HepG2 (cell line): ENCODE data around the gene DACT2. TPM values are rescaled to one million over a fixed set of nuclear protein-coding genes. Genes with fewer than 3 reads are reported as not detected.

Experiments
- ATAC-seq: fragments of 200-7000 bp; cut with Tn5 transposase; 3 replicates; pipeline ENCODE4 v1.9.1; 2020; ENCODE audit warnings: mild to moderate bottlenecking, moderate library complexity
- BruUV-seq: library from RNA; stranded (reverse); fragments of 400-500 nt; replicated peaks from 2 replicates; lab custom pipeline; 2021; lab: Mats Ljungman, UMichigan
- CTCF ChIA-PET: fragments of 300-600 bp; formaldehyde crosslinking; extraction: SDS; loops from one replicate; lab custom pipeline; 2021; ENCODE audit warnings: low total read pairs, inconsistent platforms, low intra/inter-chr PET ratio; lab: Yijun Ruan, JAX
- POLR2A ChIA-PET: fragments of 350-600 bp; sonication (Branson Sonifier 250); formaldehyde crosslinking; loops from one replicate; lab custom pipeline; 2020; ENCODE audit warnings: antibody characterized with exemption, inconsistent platforms; lab: Yijun Ruan, JAX
- DNase-seq: peaks from one replicate; pipeline ENCODE4 v3.0.0-alpha.2; 2015; ENCODE audit warnings: low spot score
- FAIRE-seq: peaks from 3 replicates; lab custom pipeline; 2011; peaks lifted over from hg19 to GRCh38; lab: Jason Lieb, UNC
- H2AFZ ChIP-seq: one replicate; pipeline ENCODE4 v1.6.1; 2011; ENCODE audit warnings: low read length, inconsistent platforms
- H3K27ac ChIP-seq: fragments of 300-600 bp; 3 replicates; pipeline ENCODE4 v1.8.0; 2011; ENCODE audit warnings: mixed run types, mild to moderate bottlenecking, mixed read lengths, low read length, inconsistent platforms; ENCODE audit not compliant: insufficient read depth; ENCODE audit errors: extremely low read length
- H3K27me3 ChIP-seq, 2 experiments: fragments of 200-600 bp in 1 of 2; 2 replicates in 1 of 2; 3 replicates in 1 of 2; pipeline versions ENCODE4 v1.6.0 to v1.8.0; 2011; ENCODE audit warnings: low read length in 2 of 2, mild to moderate bottlenecking in 2 of 2, moderate library complexity in 2 of 2, inconsistent platforms in 1 of 2; ENCODE audit not compliant: insufficient read depth in 2 of 2, control insufficient read depth in 1 of 2
- H3K36me3 ChIP-seq, 2 experiments: fragments of 200-600 bp in 1 of 2; replicated peaks in 1 of 2; 2 replicates in 1 of 2; 3 replicates in 1 of 2; pipeline versions ENCODE4 v1.5.1 to v1.8.0; 2011; ENCODE audit warnings: low read length in 2 of 2, inconsistent platforms in 1 of 2; ENCODE audit not compliant: insufficient read depth in 2 of 2, control insufficient read depth in 1 of 2
- H3K4me1 ChIP-seq: 2 replicates; pipeline ENCODE4 v1.5.1; 2012; ENCODE audit warnings: low read length, inconsistent platforms; ENCODE audit not compliant: insufficient read depth
- H3K4me2 ChIP-seq: 2 replicates; pipeline ENCODE4 v1.6.0; 2011; ENCODE audit warnings: low read depth, low read length, inconsistent platforms
- H3K4me3 ChIP-seq, 3 experiments: fragments of 200-600 bp in 1 of 3; sonication (generic), shearing (Covaris generic) in 1 of 3; replicated peaks in 1 of 3; 2 replicates each; pipeline ENCODE4 v1.5.1; 2011 to 2016; ENCODE audit warnings: low read length in 3 of 3, inconsistent platforms in 2 of 3, low read depth in 2 of 3, mild to moderate bottlenecking in 2 of 3, control low read depth in 1 of 3, mixed read lengths in 1 of 3; ENCODE audit not compliant: insufficient read depth in 1 of 3
- H3K79me2 ChIP-seq: one replicate; pipeline ENCODE4 v1.6.1; 2011; ENCODE audit warnings: low read length, inconsistent platforms; ENCODE audit not compliant: insufficient read depth
- H3K9ac ChIP-seq: 2 replicates; pipeline ENCODE4 v1.6.0; 2011; ENCODE audit warnings: mild to moderate bottlenecking, low read depth, low read length, inconsistent platforms; ENCODE audit not compliant: insufficient read depth
- H3K9me3 ChIP-seq: 2 replicates; pipeline ENCODE4 v1.5.1; 2012; ENCODE audit warnings: mild to moderate bottlenecking, low read length
- H4K20me1 ChIP-seq: 2 replicates; pipeline ENCODE4 v1.6.0; 2011; ENCODE audit warnings: inconsistent platforms, mild to moderate bottlenecking, low read length, moderate library complexity; ENCODE audit not compliant: insufficient read depth
- ATF1 ChIP-seq: IDR thresholded peaks from 2 replicates; pipeline ENCODE4 v1.6.1; 2016; ENCODE audit warnings: mild to moderate bottlenecking, control low read depth
- CBX5 ChIP-seq: sonication (generic); formaldehyde crosslinking; IDR thresholded peaks from 2 replicates; pipeline ENCODE4 v1.4.0; 2020; ENCODE audit warnings: missing genetic modification reagents, borderline replicate concordance
- CREB1 ChIP-seq, 2 experiments: fragments of 450-650 bp in 1 of 2; IDR thresholded peaks; 2 replicates each; pipeline ENCODE4 v1.6.1; 2016 to 2017; ENCODE audit warnings: control low read depth in 1 of 2, mild to moderate bottlenecking in 1 of 2, missing compliant biosample characterization in 1 of 2, missing genetic modification characterization in 1 of 2
- HDAC2 ChIP-seq: sonication (generic); formaldehyde crosslinking; IDR thresholded peaks from 2 replicates; pipeline ENCODE4 v1.4.0; 2020; ENCODE audit warnings: missing genetic modification reagents
- NFKB2 ChIP-seq: sonication (generic); formaldehyde crosslinking; IDR thresholded peaks from 2 replicates; pipeline ENCODE4 v1.4.0; 2020; ENCODE audit warnings: missing genetic modification reagents, borderline replicate concordance
- PRPF4 ChIP-seq: fragments of 200-400 bp; formaldehyde crosslinking; IDR thresholded peaks from 2 replicates; pipeline ENCODE4 v1.6.1; 2016; ENCODE audit warnings: low read length, low read depth; ENCODE audit not compliant: poor library complexity, severe bottlenecking
- SALL2 ChIP-seq: sonication (generic); formaldehyde crosslinking; IDR thresholded peaks from 2 replicates; pipeline ENCODE4 v1.8.1; 2023; ENCODE audit warnings: mild to moderate bottlenecking, missing genetic modification reagents, inconsistent platforms
- SRSF1 ChIP-seq: fragments of 200-400 bp; formaldehyde crosslinking; optimal IDR thresholded peaks from 2 replicates; pipeline ENCODE3; 2017; ENCODE audit warnings: mild to moderate bottlenecking, low read depth, low read length, moderate library complexity
- THYN1 ChIP-seq: sonication (generic); formaldehyde crosslinking; IDR thresholded peaks from 2 replicates; pipeline ENCODE4 v1.8.1; 2023; ENCODE audit warnings: low read depth, mild to moderate bottlenecking, moderate library complexity, missing genetic modification reagents, borderline replicate concordance
- ZMYM4 ChIP-seq: sonication (generic); formaldehyde crosslinking; IDR thresholded peaks from 2 replicates; pipeline ENCODE4 v1.8.1; 2023; ENCODE audit warnings: mild to moderate bottlenecking, missing genetic modification reagents
- ZNF431 ChIP-seq: sonication (generic); formaldehyde crosslinking; IDR thresholded peaks from 2 replicates; pipeline ENCODE4 v1.9.0; 2022; ENCODE audit warnings: missing genetic modification reagents, low read depth, mild to moderate bottlenecking, borderline replicate concordance
- ZNF83 ChIP-seq: sonication (generic); formaldehyde crosslinking; IDR thresholded peaks from 2 replicates; pipeline ENCODE4 v1.4.0; 2020; ENCODE audit warnings: missing genetic modification reagents, mild to moderate bottlenecking, borderline replicate concordance
- WGBS: methylation state at CpG from one replicate; pipeline ENCODE4 v1.1.6; 2017; ENCODE audit warnings: low lambda C conversion rate; 5-methylcytosine and 5-hydroxymethylcytosine counted together
- in situ Hi-C: cut with HindIII; loops from 2 replicates; pipeline ENCODE4 v1.10.0; 2017; ENCODE audit warnings: low pct_unique_long_range_greater_than_20kb; ENCODE audit not compliant: extremely low pct_ligation_motif_present
- intact Hi-C: fragments of 100-400 bp; cut with micrococcal nuclease; formaldehyde crosslinking; loops from one replicate; pipeline ENCODE4 v1.10.0; 2022; ENCODE audit not compliant: unreplicated experiment
- polyA plus RNA-seq, 8 experiments: library from polyadenylated mRNA; depleted of rRNA in 3 of 8; stranded (reverse) in 7 of 8; unstranded in 1 of 8; fragments of >200 nt; fragmentation: Illumina TruSeq in 4 of 8; extraction: Trizol in 4 of 8; gene quantifications; 2 replicates each; pipeline versions ENCODE4 v1.2.1 to v1.2.3, GENCODE V29; 2011 to 2016; ENCODE audit warnings: low read depth in 4 of 8, missing spikeins in 1 of 8, mixed read lengths in 1 of 8; ENCODE audit not compliant: insufficient read depth in 1 of 8
- total RNA-seq, 5 experiments: library from RNA; depleted of rRNA; stranded (reverse); fragments of >200 nt; fragmentation: Illumina TruSeq; extraction: Trizol; gene quantifications; 2 replicates each; pipeline ENCODE4 v1.2.3, GENCODE V29; 2016; ENCODE audit warnings: low read depth in 1 of 5
- TF ChIP-seq, protein P1 (sequence below): IDR thresholded peaks from 2 replicates; pipeline ENCODE4 v1.6.1; 2016; ENCODE audit warnings: low read depth, borderline replicate concordance
- TF ChIP-seq, protein P2 (sequence below): sonication (generic); formaldehyde crosslinking; IDR thresholded peaks from 2 replicates; pipeline ENCODE4 v1.4.0; 2020; ENCODE audit warnings: missing genetic modification reagents
- TF ChIP-seq, protein P3 (sequence below): sonication (generic); formaldehyde crosslinking; IDR thresholded peaks from 2 replicates; pipeline ENCODE4 v1.5.1; 2020; ENCODE audit warnings: mild to moderate bottlenecking, missing genetic modification reagents
- TF ChIP-seq, protein P4 (sequence below), 2 experiments: sonication (generic) in 1 of 2; formaldehyde crosslinking in 1 of 2; IDR thresholded peaks; 2 replicates each; pipeline versions ENCODE4 v1.4.0 to v1.6.1; 2018 to 2020; ENCODE audit warnings: missing genetic modification reagents in 2 of 2, borderline replicate concordance in 1 of 2, low read depth in 1 of 2, mild to moderate bottlenecking in 1 of 2, missing biosample characterization in 1 of 2

DACT2 gene
- total and polyA plus RNA-seq, 2 of the 13 experiments (the other 11 are each of a cell fraction or from before 2014, with no cell fraction given): 0.15 TPM; not detected in 1

DNA sequence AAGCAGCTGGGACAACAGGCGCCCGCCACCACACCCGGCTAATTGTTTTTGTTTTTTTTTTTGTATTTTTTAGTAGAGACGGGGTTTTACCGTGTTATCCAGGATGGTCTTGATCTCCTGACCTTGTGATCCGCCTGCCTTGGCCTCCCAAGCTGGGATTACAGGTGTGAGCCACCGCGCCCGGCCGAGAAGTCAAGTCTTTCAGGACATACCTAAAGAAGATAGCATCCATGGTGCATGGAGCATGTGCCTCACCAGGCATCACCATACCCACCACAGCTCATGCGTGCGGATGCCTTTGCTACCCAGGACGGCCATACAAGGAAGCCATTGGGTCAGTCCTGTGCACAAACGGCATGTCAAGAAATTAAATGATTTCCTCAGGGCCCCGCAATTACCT lies 60.8 kb downstream of the DACT2 start:
- Histone ChIP-seq H3K79me2 (no peaks in the 10 kb centered on the region), H3K4me1 (peaks cover 42% of the 10 kb centered on the region), H3K27ac (no peak overlapping the region), H3K9ac (no peak overlapping the region), H3K27me3 (no peaks in the 10 kb centered on the region), H3K4me3 (no peak overlapping the region), H3K36me3 (no peaks in the 10 kb centered on the region), H3K4me2 (no peak overlapping the region), H4K20me1 (no peaks in the 10 kb centered on the region), H2AFZ (no peak overlapping the region), H3K9me3 (peaks cover 14% of the 10 kb centered on the region)
- intact Hi-C loops: no loop called here
- BruUV-seq: no TSS peak
- DNase-seq: no peak
- CTCF ChIA-PET: no interaction called here
- FAIRE-seq: no peak
- WGBS: 94% methylated on average over 15 of the region's 15 CpGs
- ATAC-seq: no peak
- POLR2A ChIA-PET: no interaction called here
- TF ChIP-seq PRPF4 (no peak), SALL2 (CRISPR knock-in tag) (no peak), CREB1 (IDR thresholded peaks at IDR 0.05) (no peak), CREB1 (CRISPR knock-in tag; IDR thresholded peaks at IDR 0.05) (no peak), HDAC2 (CRISPR knock-in tag) (no peak), ZMYM4 (CRISPR knock-in tag) (no peak), THYN1 (CRISPR knock-in tag) (no peak), ZNF83 (CRISPR knock-in tag) (no peak), CBX5 (no peak), SRSF1 (no peak), ZNF431 (CRISPR knock-in tag) (no peak), ATF1 (CRISPR knock-in tag) (no peak), NFKB2 (CRISPR knock-in tag) (no peak)
- TF ChIP-seq, protein P1, sequence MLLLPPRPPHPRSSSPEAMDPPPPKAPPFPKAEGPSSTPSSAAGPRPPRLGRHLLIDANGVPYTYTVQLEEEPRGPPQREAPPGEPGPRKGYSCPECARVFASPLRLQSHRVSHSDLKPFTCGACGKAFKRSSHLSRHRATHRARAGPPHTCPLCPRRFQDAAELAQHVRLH (CRISPR knock-in tag): no peak
- TF ChIP-seq, protein P2, sequence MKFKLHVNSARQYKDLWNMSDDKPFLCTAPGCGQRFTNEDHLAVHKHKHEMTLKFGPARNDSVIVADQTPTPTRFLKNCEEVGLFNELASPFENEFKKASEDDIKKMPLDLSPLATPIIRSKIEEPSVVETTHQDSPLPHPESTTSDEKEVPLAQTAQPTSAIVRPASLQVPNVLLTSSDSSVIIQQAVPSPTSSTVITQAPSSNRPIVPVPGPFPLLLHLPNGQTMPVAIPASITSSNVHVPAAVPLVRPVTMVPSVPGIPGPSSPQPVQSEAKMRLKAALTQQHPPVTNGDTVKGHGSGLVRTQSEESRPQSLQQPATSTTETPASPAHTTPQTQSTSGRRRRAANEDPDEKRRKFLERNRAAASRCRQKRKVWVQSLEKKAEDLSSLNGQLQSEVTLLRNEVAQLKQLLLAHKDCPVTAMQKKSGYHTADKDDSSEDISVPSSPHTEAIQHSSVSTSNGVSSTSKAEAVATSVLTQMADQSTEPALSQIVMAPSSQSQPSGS: no peak
- TF ChIP-seq, protein P3, sequence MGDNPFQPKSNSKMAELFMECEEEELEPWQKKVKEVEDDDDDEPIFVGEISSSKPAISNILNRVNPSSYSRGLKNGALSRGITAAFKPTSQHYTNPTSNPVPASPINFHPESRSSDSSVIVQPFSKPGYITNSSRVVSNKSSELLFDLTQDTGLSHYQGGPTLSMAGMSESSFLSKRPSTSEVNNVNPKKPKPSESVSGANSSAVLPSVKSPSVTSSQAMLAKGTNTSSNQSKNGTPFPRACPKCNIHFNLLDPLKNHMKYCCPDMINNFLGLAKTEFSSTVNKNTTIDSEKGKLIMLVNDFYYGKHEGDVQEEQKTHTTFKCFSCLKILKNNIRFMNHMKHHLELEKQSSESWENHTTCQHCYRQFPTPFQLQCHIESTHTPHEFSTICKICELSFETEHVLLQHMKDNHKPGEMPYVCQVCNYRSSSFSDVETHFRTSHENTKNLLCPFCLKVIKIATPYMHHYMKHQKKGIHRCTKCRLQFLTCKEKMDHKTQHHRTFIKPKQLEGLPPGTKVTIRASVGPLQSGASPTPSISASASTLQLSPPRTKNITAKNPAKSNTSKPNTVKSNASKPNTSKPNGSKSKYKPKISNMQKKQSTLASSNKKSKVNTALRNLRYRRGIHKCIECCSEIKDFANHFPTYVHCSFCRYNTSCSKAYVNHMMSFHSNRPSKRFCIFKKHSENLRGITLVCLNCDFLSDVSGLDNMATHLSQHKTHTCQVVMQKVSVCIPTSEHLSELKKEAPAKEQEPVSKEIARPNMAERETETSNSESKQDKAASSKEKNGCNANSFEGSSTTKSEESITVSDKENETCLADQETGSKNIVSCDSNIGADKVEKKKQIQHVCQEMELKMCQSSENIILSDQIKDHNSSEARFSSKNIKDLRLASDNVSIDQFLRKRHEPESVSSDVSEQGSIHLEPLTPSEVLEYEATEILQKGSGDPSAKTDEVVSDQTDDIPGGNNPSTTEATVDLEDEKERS (CRISPR knock-in tag): no peak
- TF ChIP-seq, protein P4, sequence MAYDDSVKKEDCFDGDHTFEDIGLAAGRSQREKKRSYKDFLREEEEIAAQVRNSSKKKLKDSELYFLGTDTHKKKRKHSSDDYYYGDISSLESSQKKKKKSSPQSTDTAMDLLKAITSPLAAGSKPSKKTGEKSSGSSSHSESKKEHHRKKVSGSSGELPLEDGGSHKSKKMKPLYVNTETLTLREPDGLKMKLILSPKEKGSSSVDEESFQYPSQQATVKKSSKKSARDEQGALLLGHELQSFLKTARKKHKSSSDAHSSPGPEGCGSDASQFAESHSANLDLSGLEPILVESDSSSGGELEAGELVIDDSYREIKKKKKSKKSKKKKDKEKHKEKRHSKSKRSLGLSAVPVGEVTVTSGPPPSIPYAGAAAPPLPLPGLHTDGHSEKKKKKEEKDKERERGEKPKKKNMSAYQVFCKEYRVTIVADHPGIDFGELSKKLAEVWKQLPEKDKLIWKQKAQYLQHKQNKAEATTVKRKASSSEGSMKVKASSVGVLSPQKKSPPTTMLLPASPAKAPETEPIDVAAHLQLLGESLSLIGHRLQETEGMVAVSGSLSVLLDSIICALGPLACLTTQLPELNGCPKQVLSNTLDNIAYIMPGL (CRISPR knock-in tag; IDR thresholded peaks at IDR 0.05; ENCODE audit: borderline replicate concordance in 1 of 2, low read depth in 1 of 2): no peak
- in situ Hi-C loops: no loop called here
